ENCODE measurements around the gene ZNF117.

ZNF117 gene

GRCh38 chr7:65002972-65003585 lies 12.2 kb upstream of the ZNF117 start:
- H3K27me3 Mint-ChIP-seq, result no peaks in the 10 kb centered on the region
- H3K36me3 Mint-ChIP-seq, result peaks cover 69% of the 10 kb centered on the region
- peak overlapping the region; percentile 55 for H3K27ac Mint-ChIP-seq
- peaks cover 63% of the 10 kb centered on the region for H3K4me1 Mint-ChIP-seq
- H3K4me3 Mint-ChIP-seq, result no peak overlapping the region
- ATAC-seq, result no peak
- peaks cover 13% of the 10 kb centered on the region for H3K9me3 Mint-ChIP-seq

- Mint-ChIP-seq H3K4me3 (no peak overlapping the region), H3K27me3 (no peaks in the 10 kb centered on the region), H3K36me3 (peaks cover 86% of the 10 kb centered on the region), H3K9me3 (peaks cover 23% of the 10 kb centered on the region), H3K27ac (peak overlapping the region; percentile 23), H3K4me1 (peaks cover 51% of the 10 kb centered on the region)
- no peak for ATAC-seq
These were observed 10.5 kb upstream of the ZNF117 start for GRCh38 chr7:65001291-65001814.

- ATAC-seq, result peak; percentile 91
- peaks cover 27% of the 10 kb centered on the region for H3K9me3 Mint-ChIP-seq
These were observed 8.5 kb upstream of the ZNF117 start for GRCh38 chr7:64999165-65000004.

GRCh38 chr7:64998865-64999164 lies 8.0 kb upstream of the ZNF117 start:
- Mint-ChIP-seq H3K4me3 (no peak overlapping the region), H3K4me1 (peaks cover 31% of the 10 kb centered on the region), H3K27me3 (no peaks in the 10 kb centered on the region), H3K27ac (peak overlapping the region; percentile 79), H3K36me3 (peaks cover 86% of the 10 kb centered on the region), H3K9me3 (peaks cover 28% of the 10 kb centered on the region)
- ATAC-seq, result no peak

More at GRCh38 chr7:64999165-65000004, 8.5 kb upstream of the ZNF117 start:
- Mint-ChIP-seq H3K27ac (peak overlapping the region; percentile 79), H3K4me3 (no peak overlapping the region), H3K4me1 (peaks cover 37% of the 10 kb centered on the region), H3K27me3 (no peaks in the 10 kb centered on the region), H3K36me3 (peaks cover 86% of the 10 kb centered on the region)

- Mint-ChIP-seq H3K4me3 (no peak overlapping the region), H3K27ac (no peak overlapping the region), H3K36me3 (peaks cover 86% of the 10 kb centered on the region), H3K27me3 (no peaks in the 10 kb centered on the region), H3K9me3 (peaks cover 28% of the 10 kb centered on the region), H3K4me1 (peaks cover 28% of the 10 kb centered on the region)
- no peak for ATAC-seq
These were observed 7.1 kb upstream of the ZNF117 start for GRCh38 chr7:64997927-64998391.

- Mint-ChIP-seq H3K9me3 (peaks cover 30% of the 10 kb centered on the region), H3K27ac (no peak overlapping the region)
These were observed 6.5 kb upstream of the ZNF117 start for GRCh38 chr7:64997164-64997908.

GRCh38 chr7:64996305-64996704 lies 5.5 kb upstream of the ZNF117 start:
- peaks cover 35% of the 10 kb centered on the region for H3K9me3 Mint-ChIP-seq
- ATAC-seq, result no peak
- no peak overlapping the region for H3K27ac Mint-ChIP-seq

More at GRCh38 chr7:64997164-64997908, 6.5 kb upstream of the ZNF117 start:
- Mint-ChIP-seq H3K4me1 (peaks cover 22% of the 10 kb centered on the region), H3K36me3 (peaks cover 86% of the 10 kb centered on the region), H3K4me3 (no peak overlapping the region), H3K27me3 (no peaks in the 10 kb centered on the region)
- ATAC-seq, result no peak

GRCh38 chr7:64993901-64994300 lies 3.1 kb upstream of the ZNF117 start:
- no peak for ATAC-seq
- peaks cover 87% of the 10 kb centered on the region for H3K36me3 Mint-ChIP-seq
- no peak overlapping the region for H3K27ac Mint-ChIP-seq
- peaks cover 43% of the 10 kb centered on the region for H3K9me3 Mint-ChIP-seq
- H3K27me3 Mint-ChIP-seq, result no peaks in the 10 kb centered on the region
- H3K4me1 Mint-ChIP-seq, result peaks cover 5% of the 10 kb centered on the region
- H3K4me3 Mint-ChIP-seq, result no peak overlapping the region

More at GRCh38 chr7:64996305-64996704, 5.5 kb upstream of the ZNF117 start:
- H3K4me3 Mint-ChIP-seq, result no peak overlapping the region
- H3K27me3 Mint-ChIP-seq, result no peaks in the 10 kb centered on the region
- H3K4me1 Mint-ChIP-seq, result peaks cover 14% of the 10 kb centered on the region
- H3K36me3 Mint-ChIP-seq, result peaks cover 86% of the 10 kb centered on the region

- Mint-ChIP-seq H3K27me3 (no peaks in the 10 kb centered on the region), H3K27ac (no peak overlapping the region), H3K4me3 (no peak overlapping the region), H3K9me3 (peaks cover 45% of the 10 kb centered on the region), H3K4me1 (peaks cover 8% of the 10 kb centered on the region), H3K36me3 (peaks cover 87% of the 10 kb centered on the region)
- ATAC-seq, result no peak
These were observed 2.1 kb upstream of the ZNF117 start for GRCh38 chr7:64992971-64993370.

GRCh38 chr7:64990216-64990615 lies 620 bp downstream of the ZNF117 start:
- no peak for ATAC-seq
- Mint-ChIP-seq H3K27me3 (no peaks in the 10 kb centered on the region), H3K27ac (no peak overlapping the region), H3K4me1 (peaks cover 8% of the 10 kb centered on the region), H3K36me3 (peaks cover 92% of the 10 kb centered on the region), H3K4me3 (no peak overlapping the region), H3K9me3 (peaks cover 51% of the 10 kb centered on the region)

- Mint-ChIP-seq H3K27me3 (no peaks in the 10 kb centered on the region), H3K36me3 (peaks cover 69% of the 10 kb centered on the region), H3K9me3 (peaks cover 18% of the 10 kb centered on the region), H3K27ac (no peak overlapping the region), H3K4me1 (no peaks in the 10 kb centered on the region), H3K4me3 (no peak overlapping the region)
- no peak for ATAC-seq
These were observed 12.2 kb downstream of the ZNF117 start for GRCh38 chr7:64978497-64979203.

- Mint-ChIP-seq H3K9me3 (peaks cover 10% of the 10 kb centered on the region), H3K27me3 (no peaks in the 10 kb centered on the region), H3K4me3 (no peak overlapping the region), H3K4me1 (no peaks in the 10 kb centered on the region), H3K27ac (no peak overlapping the region), H3K36me3 (peaks cover 5% of the 10 kb centered on the region)
- ATAC-seq, result no peak
These were observed 25.2 kb downstream of the ZNF117 start for GRCh38 chr7:64965594-64965993.

- Mint-ChIP-seq H3K27me3 (no peaks in the 10 kb centered on the region), H3K9me3 (peaks cover 17% of the 10 kb centered on the region), H3K4me3 (no peak overlapping the region), H3K36me3 (peaks cover 12% of the 10 kb centered on the region), H3K27ac (no peak overlapping the region), H3K4me1 (no peaks in the 10 kb centered on the region)
- no peak for ATAC-seq
These were observed 31.6 kb downstream of the ZNF117 start for GRCh38 chr7:64959072-64959747.

GRCh38 chr7:64951250-64951848 lies 39.5 kb downstream of the ZNF117 start:
- Mint-ChIP-seq H3K4me3 (no peak overlapping the region), H3K36me3 (no peaks in the 10 kb centered on the region), H3K4me1 (no peaks in the 10 kb centered on the region), H3K9me3 (peaks cover 3% of the 10 kb centered on the region), H3K27me3 (peaks cover 48% of the 10 kb centered on the region), H3K27ac (no peak overlapping the region)
- ATAC-seq, result peak; percentile 36

All from stimulated activated memory B cell treated with anti-CD40 and anti-IgM and Interleukin-4, amounts not matched to agents 10 μg/mL and 1 μg/mL and 100 μg/mL, for 72 hours (primary cell).